WERI-Rb-1 (cell line): ENCODE results near the gene MAP1LC3B2.

Experiments used
- DNase-seq: peaks from one replicate; pipeline ENCODE4 v3.0.0-alpha.2; 2020
- H3K27ac ChIP-seq: fragments of 250-450 bp; sonication (Bioruptor Pico); 2 replicates; pipeline ENCODE4 v1.5.1; 2020; ENCODE audit warnings: mild to moderate bottlenecking, moderate library complexity
- H3K27me3 ChIP-seq: fragments of 250-450 bp; sonication (Bioruptor Pico); 2 replicates; pipeline ENCODE4 v1.5.1; 2021; ENCODE audit warnings: mild to moderate bottlenecking, low read depth, moderate library complexity; ENCODE audit not compliant: insufficient read depth, severe bottlenecking
- H3K36me3 ChIP-seq: fragments of 250-450 bp; sonication (Bioruptor Pico); 2 replicates; pipeline ENCODE4 v1.5.1; 2020; ENCODE audit warnings: mild to moderate bottlenecking, moderate library complexity
- H3K4me3 ChIP-seq: 2 replicates; pipeline ENCODE4 v1.5.1; 2011; ENCODE audit warnings: low read depth, mild to moderate bottlenecking, control low read depth, low read length
- H3K9me3 ChIP-seq: fragments of 250-450 bp; sonication (Bioruptor Pico); 2 replicates; pipeline ENCODE4 v1.5.1; 2021; ENCODE audit warnings: mild to moderate bottlenecking, moderate library complexity; ENCODE audit not compliant: severe bottlenecking
- TF ChIP-seq, protein P1 (sequence below): IDR thresholded peaks from 2 replicates; pipeline ENCODE4 v1.5.1; 2011; ENCODE audit warnings: low read depth, mild to moderate bottlenecking, control low read depth, inconsistent platforms, low read length

The MAP1LC3B2 gene

GRCh38 chr12:116520225-116520760, 38.9 kb upstream of the MAP1LC3B2 start:
- TF ChIP-seq, protein P1, sequence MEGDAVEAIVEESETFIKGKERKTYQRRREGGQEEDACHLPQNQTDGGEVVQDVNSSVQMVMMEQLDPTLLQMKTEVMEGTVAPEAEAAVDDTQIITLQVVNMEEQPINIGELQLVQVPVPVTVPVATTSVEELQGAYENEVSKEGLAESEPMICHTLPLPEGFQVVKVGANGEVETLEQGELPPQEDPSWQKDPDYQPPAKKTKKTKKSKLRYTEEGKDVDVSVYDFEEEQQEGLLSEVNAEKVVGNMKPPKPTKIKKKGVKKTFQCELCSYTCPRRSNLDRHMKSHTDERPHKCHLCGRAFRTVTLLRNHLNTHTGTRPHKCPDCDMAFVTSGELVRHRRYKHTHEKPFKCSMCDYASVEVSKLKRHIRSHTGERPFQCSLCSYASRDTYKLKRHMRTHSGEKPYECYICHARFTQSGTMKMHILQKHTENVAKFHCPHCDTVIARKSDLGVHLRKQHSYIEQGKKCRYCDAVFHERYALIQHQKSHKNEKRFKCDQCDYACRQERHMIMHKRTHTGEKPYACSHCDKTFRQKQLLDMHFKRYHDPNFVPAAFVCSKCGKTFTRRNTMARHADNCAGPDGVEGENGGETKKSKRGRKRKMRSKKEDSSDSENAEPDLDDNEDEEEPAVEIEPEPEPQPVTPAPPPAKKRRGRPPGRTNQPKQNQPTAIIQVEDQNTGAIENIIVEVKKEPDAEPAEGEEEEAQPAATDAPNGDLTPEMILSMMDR = no peak
- Histone ChIP-seq H3K4me3 (no peak overlapping the region), H3K27me3 (no peaks in the 10 kb centered on the region), H3K9me3 (no peaks in the 10 kb centered on the region), H3K36me3 (no peaks in the 10 kb centered on the region), H3K27ac (no peak overlapping the region)
- DNase-seq = no peak

DNA sequence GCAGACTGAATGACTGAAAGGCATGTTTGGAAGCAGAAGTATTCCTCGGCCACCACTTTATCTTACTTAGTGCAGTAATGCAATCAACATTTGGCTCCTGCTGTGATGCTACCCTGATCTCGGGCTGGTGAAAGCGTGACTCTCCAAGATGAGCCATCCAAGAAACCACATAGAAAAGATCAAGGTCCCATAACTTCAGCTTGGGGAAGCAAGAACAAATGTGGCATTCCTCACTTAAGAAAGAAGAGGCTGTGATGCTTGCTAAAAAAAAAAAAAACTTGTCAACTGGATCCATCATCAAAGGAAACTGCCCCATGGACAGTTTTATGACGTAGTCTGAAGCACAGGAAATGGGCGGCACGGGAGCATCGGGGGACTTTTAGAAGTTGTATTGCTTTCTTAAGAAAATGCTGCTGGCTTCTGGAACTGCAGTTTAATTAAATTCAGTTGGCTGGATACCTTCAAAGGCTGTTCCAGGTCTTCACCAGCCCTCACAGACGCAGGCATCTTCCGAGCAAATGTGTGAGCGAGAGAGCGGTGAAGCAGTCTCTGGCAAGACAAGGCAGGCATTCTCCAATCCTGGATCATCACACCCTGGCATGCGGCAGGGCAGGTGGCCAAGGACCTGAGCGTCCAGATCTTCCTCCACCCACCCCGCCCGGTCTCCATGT, 38.2 kb upstream of the MAP1LC3B2 start:
- Histone ChIP-seq H3K4me3 (no peak overlapping the region), H3K27ac (no peak overlapping the region), H3K27me3 (no peaks in the 10 kb centered on the region), H3K36me3 (no peaks in the 10 kb centered on the region), H3K9me3 (no peaks in the 10 kb centered on the region)
- TF ChIP-seq, protein P1 = no peak
- DNase-seq = no peak

DNA sequence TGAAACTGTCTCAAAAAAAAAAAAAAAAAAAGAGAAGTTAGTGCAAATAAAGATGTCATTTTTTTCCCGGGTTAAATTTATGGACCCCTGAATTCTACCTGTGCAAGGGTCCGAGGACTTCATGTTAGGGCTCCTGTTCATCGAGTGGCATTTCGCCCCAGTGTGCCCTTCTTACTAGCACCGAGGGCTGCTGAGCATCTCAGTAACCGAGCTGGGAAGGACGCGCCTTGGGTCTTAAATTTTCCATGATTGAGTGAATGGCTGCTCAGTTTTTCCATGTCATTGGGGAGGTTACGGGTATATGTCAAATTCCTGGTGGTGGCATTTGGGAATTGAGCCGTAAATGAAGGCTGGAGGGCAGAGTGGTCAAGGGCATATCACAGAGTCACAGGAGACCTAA, 34.9 kb upstream of the MAP1LC3B2 start:
- TF ChIP-seq, protein P1 = no peak
- Histone ChIP-seq H3K4me3 (no peak overlapping the region), H3K36me3 (no peaks in the 10 kb centered on the region), H3K27ac (no peak overlapping the region), H3K9me3 (no peaks in the 10 kb centered on the region), H3K27me3 (no peaks in the 10 kb centered on the region)
- DNase-seq = no peak

DNA sequence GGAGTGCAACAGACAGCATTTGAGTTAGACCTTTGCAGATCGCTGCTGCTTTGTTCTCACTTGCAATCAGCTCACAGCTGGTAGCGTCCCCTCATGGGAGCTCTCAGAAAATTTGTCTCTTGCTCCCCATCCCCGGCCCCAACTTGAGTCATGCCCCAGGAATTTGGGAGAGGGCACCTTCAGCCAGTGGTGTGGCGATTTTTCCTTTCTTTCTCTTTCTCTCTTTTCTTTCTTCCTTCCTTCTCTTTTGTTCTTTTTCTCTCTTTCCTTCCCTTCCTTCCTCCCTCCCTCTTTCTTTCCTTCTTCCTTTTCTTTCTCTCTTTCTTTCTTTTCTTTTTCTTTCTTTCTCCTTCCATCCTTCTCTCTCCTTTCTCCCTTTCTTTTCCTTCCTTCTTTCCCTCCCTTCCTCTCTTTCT, 34.2 kb upstream of the MAP1LC3B2 start:
- Histone ChIP-seq H3K4me3 (no peak overlapping the region), H3K9me3 (no peaks in the 10 kb centered on the region), H3K36me3 (no peaks in the 10 kb centered on the region), H3K27me3 (no peaks in the 10 kb centered on the region), H3K27ac (no peak overlapping the region)
- DNase-seq = no peak
- TF ChIP-seq, protein P1 = no peak

DNA sequence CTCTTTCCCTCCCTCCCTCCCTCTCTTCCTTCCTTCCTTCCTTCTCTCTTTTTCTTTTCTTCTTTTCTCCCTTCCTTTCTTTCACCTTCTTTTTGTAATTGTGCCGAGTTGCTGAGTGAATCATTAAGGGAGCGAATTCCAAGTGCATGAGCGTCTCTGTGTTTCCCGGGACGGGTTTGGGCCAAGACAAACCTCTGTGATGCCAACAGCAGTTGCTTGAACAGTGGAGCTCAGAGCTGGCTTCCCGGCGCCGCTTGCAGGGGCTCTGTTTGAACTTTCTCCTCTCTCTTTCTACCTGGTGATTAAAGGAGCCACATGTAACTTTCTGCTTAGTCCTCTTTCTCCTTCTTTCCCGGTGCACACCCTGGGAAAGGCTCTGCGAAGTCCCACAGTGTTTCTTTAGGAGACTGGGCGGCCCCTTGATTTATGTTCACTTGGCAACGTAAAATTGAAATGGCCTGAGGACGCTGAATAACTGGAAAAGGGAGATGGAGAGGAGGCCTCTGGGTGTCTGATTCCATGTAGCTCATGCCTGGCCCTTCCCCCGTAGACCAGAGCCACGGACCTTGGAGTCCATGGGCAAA, 33.7 kb upstream of the MAP1LC3B2 start:
- Histone ChIP-seq H3K27me3 (no peaks in the 10 kb centered on the region), H3K9me3 (no peaks in the 10 kb centered on the region), H3K36me3 (no peaks in the 10 kb centered on the region), H3K4me3 (no peak overlapping the region), H3K27ac (no peak overlapping the region)
- DNase-seq = no peak
- TF ChIP-seq, protein P1 = no peak
